GM23338 (cell line): ENCODE results near the gene DLG2. TPM values are rescaled to one million over a fixed set of nuclear protein-coding genes. Genes with fewer than 3 reads are reported as not detected.

ENCODE experiments used
- ATAC-seq: fragments of 200-7000 bp; cut with Tn5 transposase; 3 replicates; pipeline ENCODE4 v1.9.1; 2020
- DNase-seq: peaks from one replicate; pipeline ENCODE4 v3.0.0-alpha.2; 2015; ENCODE audit warnings: low spot score
- H2AFZ ChIP-seq: fragments of 200-600 bp; sonication (generic); 2 replicates; pipeline ENCODE4 v1.8.0; 2016; ENCODE audit warnings: antibody characterized with exemption, mild to moderate bottlenecking, moderate library complexity
- H3F3A ChIP-seq: fragments of 200-600 bp; sonication (generic); replicated peaks from 2 replicates; pipeline ENCODE4 v1.8.0; 2017; ENCODE audit warnings: antibody characterized with exemption, mixed run types, low read depth
- H3K27ac ChIP-seq: fragments of 200-600 bp; sonication (generic); 2 replicates; pipeline ENCODE4 v1.6.1; 2016; ENCODE audit warnings: low read depth
- H3K27me3 ChIP-seq: fragments of 200-600 bp; sonication (generic); 2 replicates; pipeline ENCODE4 v1.8.0; 2016; ENCODE audit warnings: mild to moderate bottlenecking, mixed run types, moderate library complexity; ENCODE audit not compliant: insufficient read depth
- H3K36me3 ChIP-seq: fragments of 200-600 bp; sonication (generic); 2 replicates; pipeline ENCODE4 v1.8.0; 2016; ENCODE audit warnings: mild to moderate bottlenecking; ENCODE audit not compliant: insufficient read depth
- H3K4me1 ChIP-seq: fragments of 200-600 bp; sonication (generic); 2 replicates; pipeline ENCODE4 v1.8.0; 2016; ENCODE audit warnings: mild to moderate bottlenecking, moderate library complexity; ENCODE audit not compliant: insufficient read depth
- H3K4me2 ChIP-seq: fragments of 200-600 bp; sonication (generic); 2 replicates; pipeline ENCODE4 v1.7.1; 2017; ENCODE audit warnings: mixed run types
- H3K4me3 ChIP-seq: fragments of 200-600 bp; sonication (generic); 2 replicates; pipeline ENCODE4 v1.6.1; 2016; ENCODE audit warnings: mixed run types
- H3K79me2 ChIP-seq: fragments of 200-600 bp; sonication (generic); replicated peaks from 2 replicates; pipeline ENCODE4 v1.8.0; 2017; ENCODE audit warnings: mild to moderate bottlenecking; ENCODE audit not compliant: insufficient read depth
- H3K9me2 ChIP-seq: fragments of 200-600 bp; sonication (generic); 2 replicates; pipeline ENCODE4 v1.8.0; 2017; ENCODE audit not compliant: insufficient read depth
- H4K20me1 ChIP-seq: fragments of 200-600 bp; sonication (generic); replicated peaks from 2 replicates; pipeline ENCODE4 v1.8.0; 2017; ENCODE audit warnings: mild to moderate bottlenecking; ENCODE audit not compliant: insufficient read depth
- H3K27ac Mint-ChIP-seq: 2 replicates; pipeline ENCODE4 v1.8.0; 2020; ENCODE audit warnings: inconsistent platforms, mild to moderate bottlenecking, moderate library complexity, mixed read lengths
- H3K27me3 Mint-ChIP-seq: 3 replicates; pipeline ENCODE4 v1.8.0; 2022; ENCODE audit warnings: low read depth, mild to moderate bottlenecking, moderate library complexity, mixed read lengths, inconsistent platforms; ENCODE audit not compliant: insufficient read depth, poor library complexity
- H3K36me3 Mint-ChIP-seq: 3 replicates; pipeline ENCODE4 v1.8.0; 2021; ENCODE audit warnings: low read depth, mild to moderate bottlenecking, inconsistent platforms, moderate library complexity, mixed read lengths
- H3K4me1 Mint-ChIP-seq: 3 replicates; pipeline ENCODE4 v1.8.0; 2020; ENCODE audit warnings: mild to moderate bottlenecking, inconsistent platforms, mixed read lengths
- H3K4me3 Mint-ChIP-seq: 3 replicates; pipeline ENCODE4 v1.8.0; 2021; ENCODE audit warnings: moderate library complexity, mild to moderate bottlenecking, inconsistent platforms, mixed read lengths
- H3K9me3 Mint-ChIP-seq: 3 replicates; pipeline ENCODE4 v1.8.0; 2020; ENCODE audit warnings: moderate library complexity, mild to moderate bottlenecking, inconsistent platforms, mixed read lengths
- CREB1 ChIP-seq: fragments of 250-450 bp; sonication (Bioruptor Pico); IDR thresholded peaks from 2 replicates; pipeline ENCODE4 v1.5.0; 2020; ENCODE audit warnings: low read depth, mild to moderate bottlenecking, moderate library complexity
- CTCF ChIP-seq, 2 experiments: fragments of 200-600 bp in 1 of 2; sonication (generic) in 1 of 2; conservative IDR thresholded peaks; 2 replicates each; pipeline versions ENCODE4 v1.5.1 to v1.6.1; 2016 to 2017; ENCODE audit warnings: antibody characterized with exemption in 2 of 2, low read depth in 2 of 2, mild to moderate bottlenecking in 2 of 2, moderate library complexity in 1 of 2
- ETS1 ChIP-seq: IDR thresholded peaks from 2 replicates; pipeline ENCODE4 v1.6.1; 2016; ENCODE audit warnings: antibody characterized with exemption
- EZH2phosphoT487 ChIP-seq: fragments of 200-600 bp; sonication (generic); IDR thresholded peaks from one replicate; pipeline ENCODE4 v1.8.1; 2018; ENCODE audit warnings: antibody characterized with exemption; ENCODE audit not compliant: unreplicated experiment
- JUNB ChIP-seq: IDR thresholded peaks from one replicate; pipeline ENCODE4 v1.6.1; 2016; ENCODE audit warnings: antibody characterized with exemption; ENCODE audit not compliant: unreplicated experiment
- ZNF114 ChIP-seq: fragments of 250-450 bp; sonication (Bioruptor Pico); IDR thresholded peaks from 2 replicates; pipeline ENCODE4 v1.5.0; 2020; ENCODE audit warnings: mild to moderate bottlenecking, moderate library complexity
- ZNF331 ChIP-seq: fragments of 250-450 bp; sonication (Bioruptor Pico); IDR thresholded peaks from 2 replicates; pipeline ENCODE4 v1.5.0; 2020; ENCODE audit warnings: low read depth, mild to moderate bottlenecking, moderate library complexity
- polyA plus RNA-seq: library from polyadenylated mRNA; unstranded; fragments of >200 nt; fragmentation: Nextera tagmentation; extraction: Ambion mirVana; gene quantifications from 2 replicates; pipeline ENCODE4 v1.2.1, GENCODE V29; 2016
- total RNA-seq: library from RNA; depleted of rRNA; stranded (reverse); fragments of >200 nt; shearing (Covaris generic); gene quantifications from 2 replicates; pipeline ENCODE4 v1.2.3, GENCODE V29; 2014
- TF ChIP-seq, protein P1 (sequence below): IDR thresholded peaks from one replicate; pipeline ENCODE4 v1.6.1; 2018; ENCODE audit warnings: antibody characterized with exemption; ENCODE audit not compliant: unreplicated experiment

The DLG2 gene
- total and polyA plus RNA-seq, 2 experiments from 2014 or later: 19.8 to 21.5 TPM

DNA sequence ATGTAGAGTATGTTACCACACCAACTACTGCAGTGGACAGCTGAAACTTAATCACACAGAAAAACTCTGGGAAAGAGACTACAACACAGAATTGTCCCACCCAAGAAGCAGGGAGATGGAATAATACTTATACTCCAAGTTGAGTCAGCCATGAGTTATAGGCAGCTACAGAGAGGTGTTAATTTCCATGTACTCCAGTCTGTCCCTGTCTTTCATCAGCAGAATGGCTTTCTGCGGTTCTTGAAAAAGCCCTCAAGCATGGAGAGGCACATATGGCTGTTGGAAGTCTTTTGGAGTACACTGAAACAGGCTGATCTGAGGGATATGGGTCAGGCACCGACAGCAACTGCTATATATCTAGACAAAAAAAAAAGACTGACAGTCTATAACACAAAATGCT, 219.5 kb downstream of the DLG2 start:
- Mint-ChIP-seq H3K27ac (no peak overlapping the region), H3K27me3 (no peaks in the 10 kb centered on the region), H3K4me1 (no peaks in the 10 kb centered on the region), H3K9me3 (peaks cover 5% of the 10 kb centered on the region; the same call in 1 of the 3 replicates), H3K36me3 (no peaks in the 10 kb centered on the region), H3K4me3 (no peak overlapping the region)
- DNase-seq (no peak), ATAC-seq (no peak)
- Histone ChIP-seq H3K36me3 (no peaks in the 10 kb centered on the region), H4K20me1 (no peaks in the 10 kb centered on the region), H3K4me3 (no peak overlapping the region), H3K4me2 (no peak overlapping the region), H3K27ac (no peak overlapping the region), H3K4me1 (no peaks in the 10 kb centered on the region), H3K79me2 (no peaks in the 10 kb centered on the region), H3K27me3 (no peaks in the 10 kb centered on the region), H2AFZ (no peak overlapping the region), H3F3A (no peaks in the 10 kb centered on the region), H3K9me2 (no peaks in the 10 kb centered on the region)
- TF ChIP-seq, protein P1, sequence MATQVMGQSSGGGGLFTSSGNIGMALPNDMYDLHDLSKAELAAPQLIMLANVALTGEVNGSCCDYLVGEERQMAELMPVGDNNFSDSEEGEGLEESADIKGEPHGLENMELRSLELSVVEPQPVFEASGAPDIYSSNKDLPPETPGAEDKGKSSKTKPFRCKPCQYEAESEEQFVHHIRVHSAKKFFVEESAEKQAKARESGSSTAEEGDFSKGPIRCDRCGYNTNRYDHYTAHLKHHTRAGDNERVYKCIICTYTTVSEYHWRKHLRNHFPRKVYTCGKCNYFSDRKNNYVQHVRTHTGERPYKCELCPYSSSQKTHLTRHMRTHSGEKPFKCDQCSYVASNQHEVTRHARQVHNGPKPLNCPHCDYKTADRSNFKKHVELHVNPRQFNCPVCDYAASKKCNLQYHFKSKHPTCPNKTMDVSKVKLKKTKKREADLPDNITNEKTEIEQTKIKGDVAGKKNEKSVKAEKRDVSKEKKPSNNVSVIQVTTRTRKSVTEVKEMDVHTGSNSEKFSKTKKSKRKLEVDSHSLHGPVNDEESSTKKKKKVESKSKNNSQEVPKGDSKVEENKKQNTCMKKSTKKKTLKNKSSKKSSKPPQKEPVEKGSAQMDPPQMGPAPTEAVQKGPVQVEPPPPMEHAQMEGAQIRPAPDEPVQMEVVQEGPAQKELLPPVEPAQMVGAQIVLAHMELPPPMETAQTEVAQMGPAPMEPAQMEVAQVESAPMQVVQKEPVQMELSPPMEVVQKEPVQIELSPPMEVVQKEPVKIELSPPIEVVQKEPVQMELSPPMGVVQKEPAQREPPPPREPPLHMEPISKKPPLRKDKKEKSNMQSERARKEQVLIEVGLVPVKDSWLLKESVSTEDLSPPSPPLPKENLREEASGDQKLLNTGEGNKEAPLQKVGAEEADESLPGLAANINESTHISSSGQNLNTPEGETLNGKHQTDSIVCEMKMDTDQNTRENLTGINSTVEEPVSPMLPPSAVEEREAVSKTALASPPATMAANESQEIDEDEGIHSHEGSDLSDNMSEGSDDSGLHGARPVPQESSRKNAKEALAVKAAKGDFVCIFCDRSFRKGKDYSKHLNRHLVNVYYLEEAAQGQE: no peak
- no peak for TF ChIP-seq ETS1
- TF ChIP-seq CTCF (conservative IDR thresholded peaks at IDR 0.05; ENCODE audit: low read depth in 2 of 2): no peak
- TF ChIP-seq ZNF331 (CRISPR knock-in tag): no peak
- no peak for TF ChIP-seq ZNF114 (CRISPR knock-in tag)
- no peak for TF ChIP-seq EZH2phosphoT487
- TF ChIP-seq JUNB: no peak

GRCh38 chr11:85406841-85407240, 220.3 kb downstream of the DLG2 start:
- Histone ChIP-seq H3K9me2 (no peaks in the 10 kb centered on the region), H3K36me3 (no peaks in the 10 kb centered on the region), H4K20me1 (no peaks in the 10 kb centered on the region), H3K27me3 (no peaks in the 10 kb centered on the region), H3K79me2 (no peaks in the 10 kb centered on the region), H3K4me2 (no peak overlapping the region), H3F3A (no peaks in the 10 kb centered on the region), H3K4me1 (no peaks in the 10 kb centered on the region), H3K4me3 (no peak overlapping the region), H2AFZ (no peak overlapping the region), H3K27ac (no peak overlapping the region)
- no peaks in the 10 kb centered on the region for H3K27me3 Mint-ChIP-seq
- DNase-seq (no peak), ATAC-seq (no peak)
- no peaks in the 10 kb centered on the region for H3K4me1 Mint-ChIP-seq
- H3K9me3 Mint-ChIP-seq: peaks cover 13% of the 10 kb centered on the region; the same call in 2 of the 3 replicates
- H3K36me3 Mint-ChIP-seq: no peaks in the 10 kb centered on the region
- no peak overlapping the region for H3K4me3 Mint-ChIP-seq
- H3K27ac Mint-ChIP-seq: no peak overlapping the region
- TF ChIP-seq CREB1 (CRISPR knock-in tag) (no peak), ZNF114 (CRISPR knock-in tag) (no peak)
